IMR-90 (cell line): ENCODE measurements around the gene TTYH3. TPM values are rescaled to one million over a fixed set of nuclear protein-coding genes. Genes with fewer than 3 reads are reported as not detected.

ENCODE experiments used
- ATAC-seq: fragments of 200-7000 bp; cut with Tn5 transposase; 2 replicates; pipeline ENCODE4 v1.9.1; 2020; ENCODE audit warnings: low read depth, mild to moderate bottlenecking, moderate library complexity
- BruUV-seq: library from RNA; stranded (reverse); fragments of 400-500 nt; replicated peaks from 2 replicates; lab custom pipeline; 2021; lab: Mats Ljungman, UMichigan
- CTCF ChIA-PET: fragments of 300-600 bp; formaldehyde crosslinking; extraction: SDS; loops from one replicate; lab custom pipeline; 2021; ENCODE audit warnings: antibody characterized with exemption; lab: Yijun Ruan, JAX
- POLR2A ChIA-PET: fragments of 300-600 bp; sonication (Branson Sonifier 250); formaldehyde crosslinking; loops from one replicate; lab custom pipeline; 2022; ENCODE audit warnings: antibody characterized with exemption; ENCODE audit not compliant: unreplicated experiment; lab: Charles Lee
- DNase-seq: peaks from one replicate; pipeline ENCODE4 v3.0.0; 2013
- H2AFZ ChIP-seq: replicated peaks from 2 replicates; pipeline ENCODE3; 2013; ENCODE audit warnings: low read length, mild to moderate bottlenecking; ENCODE audit not compliant: poor library complexity
- H2AK5ac ChIP-seq: 2 replicates; pipeline ENCODE4 v1.6.1; 2013; ENCODE audit warnings: low read depth, low read length, inconsistent platforms
- H2AK9ac ChIP-seq: replicated peaks from 2 replicates; pipeline ENCODE3; 2013; ENCODE audit warnings: mild to moderate bottlenecking, low read depth, low read length, moderate library complexity; ENCODE audit not compliant: poor library complexity
- H2BK120ac ChIP-seq: 2 replicates; pipeline ENCODE4 v1.6.1; 2013; ENCODE audit warnings: low read depth, low read length, inconsistent platforms
- H2BK15ac ChIP-seq: 3 replicates; pipeline ENCODE4 v1.6.1; 2013; ENCODE audit warnings: low read depth, low read length, inconsistent platforms
- H2BK20ac ChIP-seq: 2 replicates; pipeline ENCODE4 v1.6.1; 2013; ENCODE audit warnings: low read depth, mild to moderate bottlenecking, inconsistent platforms, low read length, moderate library complexity
- H2BK5ac ChIP-seq: 2 replicates; pipeline ENCODE4 v1.6.1; 2013; ENCODE audit warnings: mild to moderate bottlenecking, low read depth, low read length, inconsistent platforms; ENCODE audit not compliant: poor library complexity, severe bottlenecking
- H3K14ac ChIP-seq: replicated peaks from 2 replicates; pipeline ENCODE4 v1.6.1; 2013; ENCODE audit warnings: low read depth, low read length, inconsistent platforms
- H3K18ac ChIP-seq: 2 replicates; pipeline ENCODE4 v1.6.1; 2013; ENCODE audit warnings: low read depth, low read length, control low read depth
- H3K23ac ChIP-seq: 2 replicates; pipeline ENCODE4 v1.6.1; 2013; ENCODE audit warnings: low read depth, low read length, inconsistent platforms
- H3K27ac ChIP-seq: 2 replicates; pipeline ENCODE4 v1.5.1; 2013; ENCODE audit warnings: mild to moderate bottlenecking, control low read depth, low read length; ENCODE audit not compliant: insufficient read depth
- H3K27me3 ChIP-seq: 2 replicates; pipeline ENCODE4 v1.6.1; 2013; ENCODE audit warnings: low read length; ENCODE audit not compliant: control insufficient read depth, insufficient read depth
- H3K36me3 ChIP-seq: 2 replicates; pipeline ENCODE4 v1.6.1; 2013; ENCODE audit warnings: low read length, mixed read lengths; ENCODE audit not compliant: control insufficient read depth, insufficient read depth
- H3K4ac ChIP-seq: 2 replicates; pipeline ENCODE4 v1.6.1; 2013; ENCODE audit warnings: low read depth, low read length, inconsistent platforms
- H3K4me1 ChIP-seq: 2 replicates; pipeline ENCODE4 v1.6.1; 2013; ENCODE audit warnings: low read length, mixed read lengths; ENCODE audit not compliant: control insufficient read depth, insufficient read depth
- H3K4me2 ChIP-seq: 2 replicates; pipeline ENCODE4 v1.6.1; 2013; ENCODE audit warnings: low read depth, mild to moderate bottlenecking, control low read depth, low read length, moderate library complexity
- H3K4me3 ChIP-seq: 2 replicates; pipeline ENCODE4 v1.5.1; 2013; ENCODE audit warnings: low read depth, mild to moderate bottlenecking, control low read depth, low read length, moderate library complexity; ENCODE audit not compliant: insufficient read depth
- H3K56ac ChIP-seq: 2 replicates; pipeline ENCODE4 v1.6.1; 2013; ENCODE audit warnings: low read length, inconsistent platforms; ENCODE audit not compliant: insufficient read depth; ENCODE audit errors: extremely low read depth
- H3K79me1 ChIP-seq, 2 experiments: 2 replicates each; pipeline ENCODE4 v1.6.1; 2013; ENCODE audit warnings: low read length in 2 of 2, inconsistent platforms in 1 of 2, low read depth in 1 of 2
- H3K9ac ChIP-seq: 2 replicates; pipeline ENCODE4 v1.6.1; 2013; ENCODE audit warnings: low read depth, low read length, control low read depth
- H3K9me1 ChIP-seq: 2 replicates; pipeline ENCODE4 v1.6.1; 2013; ENCODE audit warnings: low read length, inconsistent platforms; ENCODE audit not compliant: insufficient read depth
- H3K9me3 ChIP-seq: 2 replicates; pipeline ENCODE4 v1.6.1; 2013; ENCODE audit warnings: low read length; ENCODE audit not compliant: control insufficient read depth, insufficient read depth
- H4K20me1 ChIP-seq: 2 replicates; pipeline ENCODE4 v1.6.1; 2013; ENCODE audit warnings: low read length, inconsistent platforms; ENCODE audit not compliant: insufficient read depth
- H4K5ac ChIP-seq: 2 replicates; pipeline ENCODE4 v1.6.1; 2013; ENCODE audit warnings: mild to moderate bottlenecking, low read depth, low read length, control low read depth
- H4K8ac ChIP-seq, 2 experiments: 2 replicates each; pipeline ENCODE4 v1.6.1; 2013; ENCODE audit warnings: low read depth in 2 of 2, low read length in 2 of 2, control low read depth in 1 of 2, inconsistent platforms in 1 of 2
- H4K91ac ChIP-seq: 2 replicates; pipeline ENCODE4 v1.6.1; 2013; ENCODE audit warnings: low read depth, low read length, inconsistent platforms; ENCODE audit not compliant: insufficient read depth
- BHLHE40 ChIP-seq: fragments of 150-350 bp; IDR thresholded peaks from 2 replicates; pipeline ENCODE4 v1.6.1; 2016; ENCODE audit warnings: mild to moderate bottlenecking, low read depth, low read length
- CEBPB ChIP-seq: IDR thresholded peaks from 2 replicates; pipeline ENCODE4 v1.6.1; 2012; ENCODE audit warnings: low read depth, low read length, improper control_type of control experiment
- CHD1 ChIP-seq: IDR thresholded peaks from 2 replicates; pipeline ENCODE4 v1.6.1; 2012; ENCODE audit warnings: low read depth, low read length, improper control_type of control experiment
- CTCF ChIP-seq: conservative IDR thresholded peaks from 2 replicates; pipeline ENCODE4 v1.5.1; 2012; ENCODE audit warnings: mild to moderate bottlenecking, low read depth, low read length, improper control_type of control experiment
- ELK1 ChIP-seq: fragments of 150-350 bp; IDR thresholded peaks from 2 replicates; pipeline ENCODE4 v1.6.1; 2016; ENCODE audit warnings: low read depth, mild to moderate bottlenecking, low read length, moderate library complexity, borderline replicate concordance
- MAZ ChIP-seq: IDR thresholded peaks from 2 replicates; pipeline ENCODE4 v1.6.1; 2012; ENCODE audit warnings: low read depth, mild to moderate bottlenecking, low read length, improper control_type of control experiment, moderate library complexity, borderline replicate concordance
- MXI1 ChIP-seq: IDR thresholded peaks from 2 replicates; pipeline ENCODE4 v1.6.1; 2012; ENCODE audit warnings: low read depth, mild to moderate bottlenecking, low read length, moderate library complexity, borderline replicate concordance
- NFE2L2 ChIP-seq: fragments of 150-350 bp; IDR thresholded peaks from 2 replicates; pipeline ENCODE4 v1.6.1; 2016; ENCODE audit warnings: low read depth, mild to moderate bottlenecking, low read length
- POLR2A ChIP-seq: IDR thresholded peaks from 2 replicates; pipeline ENCODE4 v1.6.1; 2012; ENCODE audit warnings: mild to moderate bottlenecking, low read depth, low read length
- RAD21 ChIP-seq: IDR thresholded peaks from 2 replicates; pipeline ENCODE4 v1.6.1; 2012; ENCODE audit warnings: low read length, improper control_type of control experiment
- RCOR1 ChIP-seq: IDR thresholded peaks from 2 replicates; pipeline ENCODE4 v1.6.1; 2012; ENCODE audit warnings: mild to moderate bottlenecking, low read length, improper control_type of control experiment; ENCODE audit not compliant: insufficient replicate concordance
- RFX5 ChIP-seq: IDR thresholded peaks from 2 replicates; pipeline ENCODE4 v1.8.0; 2012; ENCODE audit warnings: low read depth, mild to moderate bottlenecking, low read length, moderate library complexity
- SMC3 ChIP-seq: fragments of 150-350 bp; IDR thresholded peaks from 2 replicates; pipeline ENCODE4 v1.6.1; 2016; ENCODE audit warnings: low read depth, mild to moderate bottlenecking, antibody characterized with exemption, low read length, moderate library complexity
- USF2 ChIP-seq: fragments of 150-350 bp; IDR thresholded peaks from 2 replicates; pipeline ENCODE4 v1.6.1; 2017; ENCODE audit warnings: mild to moderate bottlenecking, antibody characterized with exemption, low read length, low read depth
- WGBS, 2 experiments: methylation state at CpG; one replicate each; pipeline versions ENCODE4 v1.1.5 to v1.1.7; 2013; ENCODE audit warnings: missing lambda C conversion rate in 2 of 2; ENCODE audit not compliant: insufficient read length in 1 of 2; ENCODE audit errors: extremely low coverage in 2 of 2; 5-methylcytosine and 5-hydroxymethylcytosine counted together
- dilution Hi-C: fragments of 300-500 bp; cut with HindIII; formaldehyde crosslinking; loops from one replicate; pipeline ENCODE4 v1.14.3; 2018; ENCODE audit warnings: low sequenced_read_pairs; ENCODE audit not compliant: unreplicated experiment
- in situ Hi-C: fragments of 300-500 bp; cut with MboI; formaldehyde crosslinking; loops from 3 replicates; pipeline ENCODE4 v1.14.3; 2019; ENCODE audit warnings: low sequenced_read_pairs, inconsistent platforms, mixed read lengths
- intact Hi-C: fragments of 100-400 bp; cut with micrococcal nuclease; formaldehyde crosslinking; loops from 2 replicates; pipeline ENCODE4 v1.10.0; 2022
- polyA plus RNA-seq, 3 experiments: library from polyadenylated mRNA; depleted of rRNA; stranded (reverse); fragments of >200 nt; gene quantifications; 2 replicates each; pipeline ENCODE4 v1.2.3, GENCODE V29; 2012; ENCODE audit warnings: low replicate concordance in 1 of 3
- total RNA-seq: library from RNA; depleted of rRNA; stranded (reverse); fragments of >200 nt; gene quantifications from 2 replicates; pipeline ENCODE4 v1.2.3, GENCODE V29; 2012

Gene TTYH3
- total and polyA plus RNA-seq, 2 of the 4 experiments (the other 2 are of a cell fraction) = 5.6 to 82.6 TPM

- Histone ChIP-seq H2BK120ac (0 out of 2 replicates have a peak overlapping the region, but pooled peaks have one; percentile 8), H4K20me1 (peaks cover 90% of the 10 kb centered on the region), H4K5ac (no peak overlapping the region), H2BK20ac (no peak overlapping the region), H3K4me3 (no peak overlapping the region), H3K4me1 (peaks cover 64% of the 10 kb centered on the region), H3K79me1 (peaks cover 14 to 94% of the 10 kb centered on the region in 2 experiments; a peak in 3 of 4 replicates), H2AK9ac (peak overlapping the region; percentile 92), H3K18ac (no peak overlapping the region), H3K36me3 (peaks cover 4% of the 10 kb centered on the region; the same call in 1 of the 2 replicates), H2AFZ (peak overlapping the region; percentile 21), H3K4ac (no peak overlapping the region; the same call in none of the 2 replicates), H2AK5ac (peak overlapping the region; percentile 88), H4K91ac (no peak overlapping the region; the same call in 1 of the 2 replicates), H3K9me1 (peaks cover 36% of the 10 kb centered on the region), H2BK15ac (no peak overlapping the region), H3K27ac (peak overlapping the region; percentile 41), H3K27me3 (no peaks in the 10 kb centered on the region), H3K56ac (no peak overlapping the region), H3K9ac (no peak overlapping the region), H4K8ac (peak overlapping the region in 1 of 2 experiments; percentile 71; a peak in 1 of 4 replicates), H3K4me2 (no peak overlapping the region), H3K23ac (no peak overlapping the region), H3K9me3 (no peaks in the 10 kb centered on the region), H3K14ac (peak overlapping the region; percentile 41; the same call in 1 of the 2 replicates), H2BK5ac (peak overlapping the region; percentile 81)
- in situ Hi-C loops = no loop called here
- ATAC-seq (no peak), DNase-seq (no peak)
- WGBS, 2 experiments = 92% methylated on average over 25 of the region's 37 CpGs; no CpG with 5 or more reads in 1 of the 2 experiments
- CTCF ChIA-PET = no interaction called here
- no TSS peak for BruUV-seq
- intact Hi-C loops = loop anchor here (10.0 kb wide), 1 partner anchor 165 kb away; the partner anchor contains the start of gene GRIFIN
- dilution Hi-C loops = no loop called here
- POLR2A ChIA-PET = no interaction called here
- TF ChIP-seq CHD1 (no peak), MXI1 (no peak), SMC3 (no peak), MAZ (no peak), RCOR1 (no peak), RAD21 (no peak), POLR2A (no peak), RFX5 (no peak), CEBPB (no peak), CTCF (no peak), USF2 (no peak), BHLHE40 (no peak), NFE2L2 (no peak), ELK1 (no peak)
Observed at GRCh38 chr7:2639695-2640481, 8.1 kb downstream of the TTYH3 start.
